ENCODE measurements around the gene NRP2.

The NRP2 gene

GRCh38 chr2:205775097-205775877, 93.0 kb downstream of the NRP2 start:
- DNase-seq (ENCODE audit: extremely low read depth, insufficient read length): no peak

DNA sequence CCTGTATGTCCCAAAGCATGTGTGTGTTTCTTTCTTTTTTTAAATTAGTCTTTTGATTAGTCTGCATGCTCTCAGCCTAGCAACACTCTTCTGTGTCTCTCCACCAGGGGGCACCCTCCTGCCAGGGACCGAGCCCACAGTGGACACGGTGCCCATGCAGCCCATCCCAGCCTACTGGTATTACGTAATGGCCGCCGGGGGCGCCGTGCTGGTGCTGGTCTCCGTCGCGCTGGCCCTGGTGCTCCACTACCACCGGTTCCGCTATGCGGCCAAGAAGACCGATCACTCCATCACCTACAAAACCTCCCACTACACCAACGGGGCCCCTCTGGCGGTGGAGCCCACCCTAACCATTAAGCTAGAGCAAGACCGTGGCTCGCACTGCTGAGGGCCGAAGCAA, 93.8 kb downstream of the NRP2 start:
- Histone ChIP-seq H3K27me3 (replicated peaks; ENCODE audit: control insufficient read depth, insufficient read depth, low read length) (no peaks in the 10 kb centered on the region), H3K4me3 (replicated peaks; ENCODE audit: low read depth, low read length) (no peak overlapping the region), H3K36me3 (ENCODE audit: control insufficient read depth, insufficient read depth, low read length) (no peaks in the 10 kb centered on the region)
- DNase-seq (ENCODE audit: extremely low read depth, insufficient read length): peak; percentile 20
- peak; percentile 78 for TF ChIP-seq CTCF (IDR thresholded peaks at IDR 0.05; ENCODE audit: insufficient read depth, low read length, poor library complexity, severe bottlenecking)

More at GRCh38 chr2:205775097-205775877, 93.0 kb downstream of the NRP2 start:
- Histone ChIP-seq H3K36me3 (ENCODE audit: control insufficient read depth, insufficient read depth, low read length) (no peaks in the 10 kb centered on the region), H3K4me3 (replicated peaks; ENCODE audit: low read depth, low read length) (no peak overlapping the region), H3K27me3 (replicated peaks; ENCODE audit: control insufficient read depth, insufficient read depth, low read length) (no peaks in the 10 kb centered on the region; the same call in 1 of the 2 replicates)
- no peak for TF ChIP-seq CTCF (IDR thresholded peaks at IDR 0.05; ENCODE audit: insufficient read depth, low read length, poor library complexity, severe bottlenecking)

DNA sequence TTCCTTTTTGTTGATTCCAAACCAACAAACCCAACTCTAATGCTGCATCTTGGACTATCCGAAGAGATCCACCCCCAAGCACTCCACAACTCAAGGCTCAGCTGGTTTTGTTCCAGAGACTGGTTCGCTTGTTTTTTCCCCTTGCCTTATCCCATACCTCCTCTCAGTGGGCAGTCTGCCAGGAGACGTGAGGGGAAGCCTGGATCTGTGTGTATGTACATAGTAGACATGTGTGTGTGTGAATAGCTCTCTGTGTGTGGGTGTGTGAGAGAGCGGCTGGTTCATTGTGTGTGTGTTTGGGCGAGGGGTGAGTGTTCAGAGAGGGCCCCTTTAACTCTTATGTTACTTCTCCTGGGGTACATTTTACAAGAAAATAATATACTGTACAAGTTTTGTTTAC, 94.4 kb downstream of the NRP2 start:
- no peak for DNase-seq (ENCODE audit: extremely low read depth, insufficient read length)
- no peak overlapping the region for H3K4me3 ChIP-seq (replicated peaks; ENCODE audit: low read depth, low read length)
- H3K27me3 ChIP-seq (replicated peaks; ENCODE audit: control insufficient read depth, insufficient read depth, low read length): no peaks in the 10 kb centered on the region
- no peak for TF ChIP-seq CTCF (IDR thresholded peaks at IDR 0.05; ENCODE audit: insufficient read depth, low read length, poor library complexity, severe bottlenecking)
- H3K36me3 ChIP-seq (ENCODE audit: control insufficient read depth, insufficient read depth, low read length): no peaks in the 10 kb centered on the region

DNA sequence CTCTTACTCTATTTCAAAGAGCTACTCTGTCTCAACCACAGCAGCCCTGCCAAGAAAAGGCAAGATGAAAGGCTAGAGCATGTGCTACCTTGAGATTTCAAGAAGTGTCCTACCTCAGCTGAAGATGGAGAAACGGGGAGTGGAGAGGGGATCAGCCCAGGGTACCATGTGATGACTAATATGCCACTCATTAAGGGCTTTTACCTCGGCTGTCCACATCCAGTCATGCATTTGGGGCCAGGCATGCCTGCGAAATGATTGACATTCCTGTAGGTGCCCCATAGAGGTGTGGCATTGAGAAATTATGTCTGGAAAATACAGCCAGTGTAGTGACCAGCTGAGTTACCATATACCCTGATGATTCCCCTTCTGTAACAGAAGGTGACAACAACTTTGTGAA, 96.1 kb downstream of the NRP2 start:
- Histone ChIP-seq H3K4me3 (replicated peaks; ENCODE audit: low read depth, low read length) (no peak overlapping the region), H3K27me3 (replicated peaks; ENCODE audit: control insufficient read depth, insufficient read depth, low read length) (no peaks in the 10 kb centered on the region; the same call in 1 of the 2 replicates), H3K36me3 (ENCODE audit: control insufficient read depth, insufficient read depth, low read length) (no peaks in the 10 kb centered on the region)
- no peak for DNase-seq (ENCODE audit: extremely low read depth, insufficient read length)
- no peak for TF ChIP-seq CTCF (IDR thresholded peaks at IDR 0.05; ENCODE audit: insufficient read depth, low read length, poor library complexity, severe bottlenecking)

GRCh38 chr2:205780645-205781044, 98.3 kb downstream of the NRP2 start:
- no peaks in the 10 kb centered on the region for H3K36me3 ChIP-seq (ENCODE audit: control insufficient read depth, insufficient read depth, low read length)
- H3K27me3 ChIP-seq (replicated peaks; ENCODE audit: control insufficient read depth, insufficient read depth, low read length): no peaks in the 10 kb centered on the region; the same call in 1 of the 2 replicates
- TF ChIP-seq CTCF (IDR thresholded peaks at IDR 0.05; ENCODE audit: insufficient read depth, low read length, poor library complexity, severe bottlenecking): no peak
- no peak overlapping the region for H3K4me3 ChIP-seq (replicated peaks; ENCODE audit: low read depth, low read length)
- no peak for DNase-seq (ENCODE audit: extremely low read depth, insufficient read length)
